ENCODE data around the gene SAMD14. TPM values are rescaled to one million over a fixed set of nuclear protein-coding genes. Genes with fewer than 3 reads are reported as not detected.

Gene SAMD14
- 14.2 TPM for polyA plus RNA-seq (2013, experiment 1 of 2; ENCODE audit: insufficient read length)
- polyA plus RNA-seq (2013, experiment 2 of 2; ENCODE audit: insufficient read length), result 14.8 TPM

DNA sequence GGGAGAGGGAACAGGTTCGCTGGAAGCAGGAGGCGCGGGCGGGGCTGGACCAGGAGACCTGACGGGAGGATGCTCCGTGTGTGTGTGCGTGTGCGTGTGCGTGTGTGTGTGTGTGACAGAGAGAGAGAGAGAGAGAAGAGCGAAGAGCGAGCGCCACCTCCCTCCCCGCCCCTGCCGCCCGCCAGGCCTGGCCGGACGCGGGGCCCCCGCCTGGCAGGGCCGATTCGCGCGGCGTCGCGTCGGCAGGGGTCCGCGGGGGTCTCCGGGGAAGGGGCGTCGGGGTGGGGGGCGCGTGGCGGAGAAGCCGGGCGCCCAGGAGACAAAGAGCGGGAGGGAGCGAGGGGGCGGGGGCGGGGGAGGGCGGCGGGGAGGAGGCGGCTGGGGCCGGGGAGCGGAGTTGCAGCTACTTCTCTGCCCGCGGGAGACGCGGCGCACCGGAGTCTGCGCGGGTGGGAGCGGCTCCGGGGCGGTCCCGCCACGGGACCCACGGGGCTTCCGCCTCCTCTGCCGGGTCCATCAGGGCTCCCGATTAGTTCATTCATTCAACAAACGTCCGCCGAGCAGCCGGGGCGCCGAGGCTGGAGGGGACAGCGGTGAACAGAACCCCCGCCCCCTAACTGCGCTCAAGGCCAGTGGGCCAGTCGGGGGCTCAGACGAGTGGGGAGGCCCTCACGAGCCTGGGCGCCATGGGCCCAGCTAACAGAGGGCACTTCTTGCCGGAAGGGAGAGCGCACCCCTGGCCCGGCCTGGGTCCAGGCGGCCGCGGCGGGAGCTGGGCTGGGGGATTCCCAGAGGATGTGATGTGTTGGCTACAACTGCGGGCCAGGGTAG lies at the start of gene SAMD14:
SAMD14 (minus strand) TSS at position 433 of the 831 bp plus-strand sequence. CDS start 5,201 bp downstream, outside the sequence.
- peak; percentile 67 for DNase-seq

- peak; percentile 91 for DNase-seq
These were observed 48.2 kb upstream of the SAMD14 start for GRCh38 chr17:50177983-50178834.

DNA sequence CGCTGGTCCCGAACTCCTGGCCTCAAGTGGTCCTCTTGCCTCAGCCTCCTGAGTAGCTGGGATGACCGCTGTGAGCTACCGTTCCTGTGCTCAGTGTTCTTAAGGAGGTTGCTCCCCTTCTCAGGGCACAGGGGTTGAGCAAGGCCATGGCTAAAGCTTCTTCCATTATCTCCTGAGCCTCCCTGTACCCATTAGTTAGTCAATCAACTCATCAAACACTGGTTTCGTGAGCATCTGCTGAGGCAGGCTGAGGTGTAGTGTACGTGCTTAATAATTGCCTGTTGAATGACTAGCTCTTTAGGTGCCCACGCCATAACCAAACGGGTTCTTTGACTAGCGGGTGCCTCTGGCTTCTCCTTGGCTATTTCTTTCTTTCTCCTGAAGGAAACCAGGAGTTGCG lies 47.5 kb upstream of the SAMD14 start:
- no peak for DNase-seq

GRCh38 chr17:50176559-50177357 lies 46.8 kb upstream of the SAMD14 start:
- DNase-seq, result peak; percentile 45

- DNase-seq, result no peak
These were observed 45.3 kb upstream of the SAMD14 start for GRCh38 chr17:50175035-50175807.

DNA sequence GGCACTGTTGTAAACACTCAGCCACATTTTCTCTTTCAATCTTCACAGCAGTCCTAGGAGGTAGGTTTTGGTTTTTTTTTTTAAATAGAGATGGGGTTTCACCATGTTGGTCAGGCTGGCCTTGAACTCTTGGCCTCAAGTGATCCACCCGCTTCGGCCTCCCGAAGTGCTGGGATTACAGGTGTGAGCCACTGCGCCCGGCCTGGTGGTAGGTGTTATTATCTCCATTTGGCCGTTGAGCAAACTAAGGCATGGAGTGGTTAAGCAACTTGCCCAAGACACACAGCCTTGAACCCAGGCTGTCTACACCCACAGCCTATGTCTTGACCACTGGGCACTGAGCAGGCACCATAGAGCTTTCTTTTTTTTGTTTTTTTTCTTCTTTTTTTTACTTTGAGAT lies 44.5 kb upstream of the SAMD14 start:
- no peak for DNase-seq

DNA sequence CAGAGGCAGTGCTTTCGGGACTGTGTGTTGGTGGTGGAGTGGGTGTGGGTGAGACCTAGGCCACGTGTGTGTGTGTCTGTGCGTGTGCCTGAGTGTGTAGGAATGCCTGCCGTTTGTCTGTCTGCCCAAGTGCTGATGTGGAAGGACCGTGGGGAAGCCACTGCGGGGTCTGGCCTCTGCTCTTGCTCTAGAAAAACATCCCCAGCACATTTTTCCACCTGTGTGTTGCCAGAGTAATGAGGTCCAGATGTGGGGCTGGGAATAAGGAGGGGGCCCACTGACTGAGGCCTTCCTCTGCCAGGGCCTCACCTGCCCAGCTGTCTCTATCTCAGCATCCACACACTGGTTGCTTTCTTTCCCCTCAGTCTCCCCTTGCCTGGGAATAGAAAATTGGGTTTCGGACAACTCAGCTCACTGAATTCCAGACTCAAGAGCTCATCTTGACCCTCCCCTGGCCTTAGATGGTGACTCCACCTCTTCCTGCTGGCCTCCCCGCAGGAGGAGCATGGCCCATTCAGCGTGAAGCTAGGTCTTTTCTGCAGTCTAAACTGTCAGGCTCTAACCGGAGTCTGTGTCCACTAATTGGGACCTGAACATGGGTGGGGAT lies 43.5 kb upstream of the SAMD14 start:
- DNase-seq, result peak; percentile 85

- DNase-seq, result no peak
These were observed 43.0 kb upstream of the SAMD14 start for GRCh38 chr17:50172936-50173334.

- DNase-seq, result no peak
These were observed 42.2 kb upstream of the SAMD14 start for GRCh38 chr17:50172130-50172529.

GRCh38 chr17:50171371-50172071 lies 41.6 kb upstream of the SAMD14 start:
- no peak for DNase-seq

DNA sequence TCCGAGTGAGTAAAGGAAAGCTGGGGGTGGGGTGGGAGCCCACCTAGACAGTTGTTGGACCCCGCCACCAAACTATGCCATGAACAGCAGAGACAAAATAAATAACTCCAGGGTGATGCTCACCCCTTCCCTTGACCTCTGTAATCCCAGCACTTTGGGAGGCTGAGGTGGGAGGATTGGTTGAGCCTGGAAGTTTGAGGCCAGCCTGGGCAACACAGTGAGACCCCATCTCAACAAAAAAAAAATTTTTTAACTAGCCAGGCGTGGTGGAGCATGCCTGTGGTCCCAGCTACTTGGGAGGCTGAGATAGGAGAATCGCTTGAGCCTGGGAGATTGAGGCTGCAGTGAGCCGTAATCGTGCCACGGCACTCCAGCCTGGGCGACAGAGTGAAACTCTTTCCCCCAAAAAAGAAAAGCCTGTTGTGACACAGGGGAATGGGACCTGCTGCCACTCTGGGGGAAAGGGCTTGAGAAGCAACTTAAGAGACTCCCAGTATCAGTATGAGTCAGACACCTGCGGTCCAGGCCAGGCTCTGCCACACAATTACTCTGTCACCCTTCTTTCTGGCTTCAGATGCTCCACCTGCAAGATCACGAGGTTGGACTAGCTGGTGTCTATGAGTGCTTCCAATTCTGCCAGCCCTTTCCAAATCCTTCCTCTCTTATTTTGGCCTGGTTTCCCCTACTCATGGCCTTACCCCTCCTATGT lies 40.9 kb upstream of the SAMD14 start:
- no peak for DNase-seq

GRCh38 chr17:50169881-50170459 lies 40.0 kb upstream of the SAMD14 start:
- no peak for DNase-seq

- DNase-seq, result peak; percentile 77
These were observed 39.3 kb upstream of the SAMD14 start for GRCh38 chr17:50169121-50169764.

- no peak for DNase-seq
These were observed 38.4 kb upstream of the SAMD14 start for GRCh38 chr17:50168319-50168718.

DNA sequence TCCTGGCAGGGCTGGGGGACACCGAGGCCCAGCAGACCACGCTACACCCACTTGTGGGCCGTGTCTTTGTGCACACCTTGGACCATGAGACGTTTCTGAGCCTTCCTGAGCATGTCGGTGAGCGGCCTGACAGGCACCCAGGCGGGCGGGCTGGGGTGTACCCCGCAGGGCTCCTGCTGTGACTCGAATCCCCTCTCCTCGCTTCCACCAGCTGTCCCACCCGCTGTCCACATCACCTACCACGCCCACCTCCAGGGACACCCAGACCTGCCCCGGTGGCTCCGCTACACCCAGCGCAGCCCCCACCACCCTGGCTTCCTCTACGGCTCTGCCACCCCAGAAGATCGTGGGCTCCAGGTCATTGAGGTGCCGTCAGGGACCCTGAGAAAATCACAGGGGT lies 37.4 kb upstream of the SAMD14 start:
- DNase-seq, result no peak

GRCh38 chr17:50166518-50167181 lies 36.7 kb upstream of the SAMD14 start:
- DNase-seq, result no peak

GRCh38 chr17:50165867-50166517 lies 36.0 kb upstream of the SAMD14 start, which contains the start of gene SGCA:
SGCA (plus strand) TSS chr17:50166005; CDS start chr17:50166041, 36 bp downstream.
- DNase-seq, result no peak

DNA sequence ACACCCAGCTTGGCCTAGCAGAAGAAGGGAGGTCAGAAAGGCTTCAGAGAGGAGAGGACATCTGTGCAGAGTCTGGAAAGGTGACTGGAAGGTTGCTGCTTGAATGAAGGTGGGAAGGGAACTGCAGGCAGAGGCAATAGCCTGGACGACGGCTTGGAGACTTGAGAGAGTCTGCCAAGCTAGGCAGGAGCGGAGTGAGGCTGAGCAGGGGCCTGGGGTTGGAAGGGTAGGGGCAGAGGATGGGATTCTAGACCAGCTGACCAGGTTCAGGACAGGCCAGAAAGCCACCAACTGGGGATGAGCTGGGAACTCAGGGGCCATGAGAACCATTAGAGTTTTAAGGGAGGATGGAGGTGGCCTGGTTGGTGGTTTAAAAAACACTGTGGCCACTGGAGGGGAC lies 35.5 kb upstream of the SAMD14 start:
- DNase-seq, result no peak

Data from fibroblast of skin of abdomen (primary cell).